HG02852 (cell line): ENCODE results near the gene RYR2.
A peak's percentile ranks its signal among the peaks of the same experiment; 100 is the strongest.

Experiments
- ATAC-seq: cut with Tn5 transposase; IDR thresholded peaks from one replicate; pipeline ENCODE4 v1.9.1; 2021; ENCODE audit warnings: mild to moderate bottlenecking, moderate library complexity; ENCODE audit not compliant: unreplicated experiment

RYR2 gene

GRCh38 chr1:237031480-237031879, 10.5 kb upstream of the RYR2 start:
- no peak for ATAC-seq

GRCh38 chr1:237032029-237032428, 10.0 kb upstream of the RYR2 start:
- ATAC-seq = peak; percentile 91

- no peak for ATAC-seq
Measured at GRCh38 chr1:237033061-237033460, 8.9 kb upstream of the RYR2 start.

- ATAC-seq = no peak
Measured at GRCh38 chr1:237033804-237034203, 8.2 kb upstream of the RYR2 start.

GRCh38 chr1:237035759-237036158, 6.2 kb upstream of the RYR2 start:
- no peak for ATAC-seq

- no peak for ATAC-seq
Measured at GRCh38 chr1:237038211-237038610, 3.8 kb upstream of the RYR2 start.

GRCh38 chr1:237040823-237041222, 1.2 kb upstream of the RYR2 start:
- ATAC-seq = no peak

GRCh38 chr1:237041461-237041794, 556 bp upstream of the RYR2 start:
- ATAC-seq = no peak

GRCh38 chr1:237042526-237042891, 525 bp downstream of the RYR2 start:
- no peak for ATAC-seq

- ATAC-seq = no peak
Measured at GRCh38 chr1:237042892-237043576, 1.1 kb downstream of the RYR2 start.

GRCh38 chr1:237043846-237044636, 2.1 kb downstream of the RYR2 start:
- ATAC-seq = no peak

GRCh38 chr1:237045278-237046016, 3.5 kb downstream of the RYR2 start:
- no peak for ATAC-seq

- no peak for ATAC-seq
Measured at GRCh38 chr1:237048803-237049202, 6.8 kb downstream of the RYR2 start.

- no peak for ATAC-seq
Measured at GRCh38 chr1:237050185-237050584, 8.2 kb downstream of the RYR2 start.

- ATAC-seq = no peak
Measured at GRCh38 chr1:237050915-237051314, 8.9 kb downstream of the RYR2 start.

- no peak for ATAC-seq
Measured at GRCh38 chr1:237054313-237054712, 12.3 kb downstream of the RYR2 start.

- ATAC-seq = no peak
Measured at GRCh38 chr1:237058470-237058869, 16.5 kb downstream of the RYR2 start.

- ATAC-seq = no peak
Measured at GRCh38 chr1:237059244-237059643, 17.3 kb downstream of the RYR2 start.

GRCh38 chr1:237062976-237063375, 21.0 kb downstream of the RYR2 start:
- ATAC-seq = no peak

GRCh38 chr1:237065903-237066302, 23.9 kb downstream of the RYR2 start:
- no peak for ATAC-seq

- no peak for ATAC-seq
Measured at GRCh38 chr1:237070519-237070918, 28.5 kb downstream of the RYR2 start.
